Epithelial cell of esophagus (primary cell): ENCODE data around the gene NSG1.
A peak's percentile ranks its signal among the peaks of the same experiment; 100 is the strongest.

ENCODE experiments used
- DNase-seq: peaks from one replicate; pipeline ENCODE4 v3.0.0; 2010; ENCODE audit warnings: low read depth
- H3K4me3 ChIP-seq: 2 replicates; pipeline ENCODE4 v1.5.1; 2011; ENCODE audit warnings: mild to moderate bottlenecking, low read length, control low read depth
- CTCF ChIP-seq: IDR thresholded peaks from 2 replicates; pipeline ENCODE4 v1.5.1; 2011; ENCODE audit warnings: low read depth, mild to moderate bottlenecking, low read length, control low read depth, inconsistent platforms; ENCODE audit not compliant: insufficient read depth; ENCODE audit errors: missing control alignments

The NSG1 gene

GRCh38 chr4:4426511-4427120, 39.7 kb downstream of the NSG1 start:
- no peak for TF ChIP-seq CTCF
- no peak for DNase-seq
- H3K4me3 ChIP-seq, result no peak overlapping the region

GRCh38 chr4:4427121-4427870, 40.4 kb downstream of the NSG1 start:
- no peak overlapping the region for H3K4me3 ChIP-seq
- no peak for TF ChIP-seq CTCF
- no peak for DNase-seq

- H3K4me3 ChIP-seq, result no peak overlapping the region
- no peak for DNase-seq
- no peak for TF ChIP-seq CTCF
These were observed 41.0 kb downstream of the NSG1 start for GRCh38 chr4:4427886-4428285.

GRCh38 chr4:4428966-4429875, 42.3 kb downstream of the NSG1 start:
- H3K4me3 ChIP-seq, result no peak overlapping the region
- TF ChIP-seq CTCF, result no peak
- no peak for DNase-seq

GRCh38 chr4:4430492-4431195, 43.7 kb downstream of the NSG1 start:
- DNase-seq, result peak; percentile 87
- peak; percentile 89 for TF ChIP-seq CTCF
- H3K4me3 ChIP-seq, result no peak overlapping the region

- TF ChIP-seq CTCF, result no peak
- H3K4me3 ChIP-seq, result no peak overlapping the region
- no peak for DNase-seq
These were observed 45.6 kb downstream of the NSG1 start for GRCh38 chr4:4432341-4433125.
